ENCODE results near the gene GPR137. TPM values are rescaled to one million over a fixed set of nuclear protein-coding genes. Genes with fewer than 3 reads are reported as not detected.

The GPR137 gene
- total RNA-seq, 4 donors from 2014 or later = 14.9 to 46.9 (median 33.8) TPM

DNA sequence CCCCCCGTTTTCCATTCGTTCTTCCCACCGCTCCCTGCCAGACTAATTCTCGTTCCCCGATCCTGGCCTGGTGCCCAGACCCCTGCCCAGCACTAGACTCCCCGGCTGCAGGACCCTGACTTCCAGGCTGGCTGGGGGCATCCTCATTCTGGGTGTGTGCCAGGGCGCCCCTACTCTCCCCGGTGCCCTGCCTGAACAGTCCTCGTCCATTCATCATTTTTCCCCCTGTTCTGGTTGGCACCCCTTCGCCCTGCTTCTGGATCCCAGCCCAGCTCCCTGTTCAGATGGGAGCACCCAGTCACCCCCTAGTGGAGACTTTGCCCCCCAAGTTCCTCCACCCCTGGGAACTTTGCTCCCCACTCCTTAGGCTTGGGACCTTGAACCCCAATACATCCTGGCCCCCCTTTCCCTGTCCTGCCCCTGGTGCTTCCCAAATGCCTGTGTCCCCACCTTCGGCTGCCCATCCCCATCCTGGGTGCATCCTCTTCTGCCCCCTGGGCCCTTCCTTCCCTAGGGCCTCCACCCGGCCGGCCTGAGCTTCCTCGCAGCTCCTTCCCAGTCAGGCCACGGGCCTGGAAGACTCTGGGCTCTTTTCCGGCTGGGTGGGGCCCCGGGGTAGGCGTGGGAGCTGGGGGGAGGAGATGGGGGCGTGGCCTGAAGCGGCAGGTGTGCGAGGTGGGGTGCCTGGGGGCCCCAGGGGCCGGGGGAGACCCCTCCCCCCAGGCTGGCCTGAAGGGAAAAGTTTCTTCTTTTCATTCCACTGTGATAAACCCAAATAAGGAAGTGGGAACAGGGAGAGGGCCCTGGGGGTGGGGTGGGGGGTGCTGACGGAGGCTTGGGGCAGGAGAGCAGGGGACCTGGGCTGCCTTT is 33.4 kb upstream of the GPR137 start:
- Histone ChIP-seq H3K4me1 (peaks cover 25 to 30% of the 10 kb centered on the region in 2 donors), H3K36me3 (peaks cover 0 to 9% of the 10 kb centered on the region in 2 donors), H3K27ac (peak overlapping the region in 2 of 3 donors; percentile 36), H3K9me3 (no peaks in the 10 kb centered on the region), H3K27me3 (no peaks in the 10 kb centered on the region), H3K4me3 (replicated peaks in 1 of 3) (peak overlapping the region; percentile 31 to 83 (median 68))
- DNase-seq = peak; percentile 57 to 63
- 6 to 11% methylated on average over 19 to 23 of the region's 23 CpGs for WGBS, 2 donors
- TF ChIP-seq POLR2A (IDR thresholded peaks at IDR 0.05) = peak in 1 of 2 donors; percentile 17
- peak in 4 of 6 experiments; percentile 10 to 26 (median 14) for TF ChIP-seq CTCF (IDR thresholded peaks at IDR 0.05)
- intact Hi-C loops (cut with DNase I) = no loop called here

- DNase-seq = no peak
- intact Hi-C loops (cut with DNase I) = no loop called here
- Histone ChIP-seq H3K27me3 (no peaks in the 10 kb centered on the region), H3K27ac (peak overlapping the region in 1 of 3 donors; percentile 36), H3K4me3 (replicated peaks in 1 of 3) (no peak overlapping the region), H3K4me1 (peaks cover 25% of the 10 kb centered on the region in 2 donors), H3K36me3 (peaks cover 0 to 9% of the 10 kb centered on the region in 2 donors), H3K9me3 (no peaks in the 10 kb centered on the region)
- TF ChIP-seq POLR2A (IDR thresholded peaks at IDR 0.05) = no peak
- no peak for TF ChIP-seq CTCF (IDR thresholded peaks at IDR 0.05)
- WGBS, 2 donors = 80 to 89% methylated on average over 3 to 8 of the region's 8 CpGs
Observed at GRCh38 chr11:64253043-64253442, 32.6 kb upstream of the GPR137 start.

GRCh38 chr11:64253481-64253880 is 32.2 kb upstream of the GPR137 start:
- Histone ChIP-seq H3K27me3 (no peaks in the 10 kb centered on the region), H3K36me3 (peaks cover 4 to 12% of the 10 kb centered on the region in 2 donors), H3K9me3 (no peaks in the 10 kb centered on the region), H3K4me1 (peaks cover 25% of the 10 kb centered on the region in 2 donors), H3K27ac (no peak overlapping the region), H3K4me3 (replicated peaks in 1 of 3) (no peak overlapping the region)
- intact Hi-C loops (cut with DNase I) = no loop called here
- peak; percentile 45 to 54 for DNase-seq
- 69 to 76% methylated on average over 4 to 5 of the region's 5 CpGs for WGBS, 2 donors
- no peak for TF ChIP-seq CTCF (IDR thresholded peaks at IDR 0.05)
- TF ChIP-seq POLR2A (IDR thresholded peaks at IDR 0.05) = no peak

- WGBS, 2 donors = 89 to 96% methylated on average over 6 to 7 of the region's 7 CpGs
Observed at GRCh38 chr11:64254326-64254725, 31.3 kb upstream of the GPR137 start.

More at GRCh38 chr11:64254326-64254725, 31.3 kb upstream of the GPR137 start:
- intact Hi-C loops (cut with DNase I) = no loop called here
- DNase-seq = no peak
- Histone ChIP-seq H3K27me3 (no peaks in the 10 kb centered on the region), H3K27ac (no peak overlapping the region), H3K36me3 (peaks cover 11 to 20% of the 10 kb centered on the region in 2 donors), H3K4me3 (replicated peaks in 1 of 3) (no peak overlapping the region), H3K4me1 (peaks cover 25% of the 10 kb centered on the region in 2 donors), H3K9me3 (no peaks in the 10 kb centered on the region)
- TF ChIP-seq CTCF (IDR thresholded peaks at IDR 0.05) = no peak
- TF ChIP-seq POLR2A (IDR thresholded peaks at IDR 0.05) = no peak

Data from thyroid gland (tissue), 4 donors.